IMR-90 (cell line): Measurements from ENCODE around the gene CCNC. TPM values are rescaled to one million over a fixed set of nuclear protein-coding genes. Genes with fewer than 3 reads are reported as not detected.
A peak's percentile ranks its signal among the peaks of the same experiment; 100 is the strongest.

Experiments
- ATAC-seq: fragments of 200-7000 bp; cut with Tn5 transposase; 2 replicates; pipeline ENCODE4 v1.9.1; 2020; ENCODE audit warnings: low read depth, mild to moderate bottlenecking, moderate library complexity
- BruUV-seq: library from RNA; stranded (reverse); fragments of 400-500 nt; replicated peaks from 2 replicates; lab custom pipeline; 2021; lab: Mats Ljungman, UMichigan
- CTCF ChIA-PET: fragments of 300-600 bp; formaldehyde crosslinking; extraction: SDS; loops from one replicate; lab custom pipeline; 2021; ENCODE audit warnings: antibody characterized with exemption; lab: Yijun Ruan, JAX
- POLR2A ChIA-PET: fragments of 300-600 bp; sonication (Branson Sonifier 250); formaldehyde crosslinking; loops from one replicate; lab custom pipeline; 2022; ENCODE audit warnings: antibody characterized with exemption; ENCODE audit not compliant: unreplicated experiment; lab: Charles Lee
- DNase-seq: peaks from one replicate; pipeline ENCODE4 v3.0.0; 2013
- H2AFZ ChIP-seq: replicated peaks from 2 replicates; pipeline ENCODE3; 2013; ENCODE audit warnings: low read length, mild to moderate bottlenecking; ENCODE audit not compliant: poor library complexity
- H2AK5ac ChIP-seq: 2 replicates; pipeline ENCODE4 v1.6.1; 2013; ENCODE audit warnings: low read depth, low read length, inconsistent platforms
- H2AK9ac ChIP-seq: replicated peaks from 2 replicates; pipeline ENCODE3; 2013; ENCODE audit warnings: mild to moderate bottlenecking, low read depth, low read length, moderate library complexity; ENCODE audit not compliant: poor library complexity
- H2BK120ac ChIP-seq: 2 replicates; pipeline ENCODE4 v1.6.1; 2013; ENCODE audit warnings: low read depth, low read length, inconsistent platforms
- H2BK15ac ChIP-seq: 3 replicates; pipeline ENCODE4 v1.6.1; 2013; ENCODE audit warnings: low read depth, low read length, inconsistent platforms
- H2BK20ac ChIP-seq: 2 replicates; pipeline ENCODE4 v1.6.1; 2013; ENCODE audit warnings: low read depth, mild to moderate bottlenecking, inconsistent platforms, low read length, moderate library complexity
- H2BK5ac ChIP-seq: 2 replicates; pipeline ENCODE4 v1.6.1; 2013; ENCODE audit warnings: mild to moderate bottlenecking, low read depth, low read length, inconsistent platforms; ENCODE audit not compliant: poor library complexity, severe bottlenecking
- H3K14ac ChIP-seq: replicated peaks from 2 replicates; pipeline ENCODE4 v1.6.1; 2013; ENCODE audit warnings: low read depth, low read length, inconsistent platforms
- H3K18ac ChIP-seq: 2 replicates; pipeline ENCODE4 v1.6.1; 2013; ENCODE audit warnings: low read depth, low read length, control low read depth
- H3K23ac ChIP-seq: 2 replicates; pipeline ENCODE4 v1.6.1; 2013; ENCODE audit warnings: low read depth, low read length, inconsistent platforms
- H3K27ac ChIP-seq: 2 replicates; pipeline ENCODE4 v1.5.1; 2013; ENCODE audit warnings: mild to moderate bottlenecking, control low read depth, low read length; ENCODE audit not compliant: insufficient read depth
- H3K27me3 ChIP-seq: 2 replicates; pipeline ENCODE4 v1.6.1; 2013; ENCODE audit warnings: low read length; ENCODE audit not compliant: control insufficient read depth, insufficient read depth
- H3K36me3 ChIP-seq: 2 replicates; pipeline ENCODE4 v1.6.1; 2013; ENCODE audit warnings: low read length, mixed read lengths; ENCODE audit not compliant: control insufficient read depth, insufficient read depth
- H3K4ac ChIP-seq: 2 replicates; pipeline ENCODE4 v1.6.1; 2013; ENCODE audit warnings: low read depth, low read length, inconsistent platforms
- H3K4me1 ChIP-seq: 2 replicates; pipeline ENCODE4 v1.6.1; 2013; ENCODE audit warnings: low read length, mixed read lengths; ENCODE audit not compliant: control insufficient read depth, insufficient read depth
- H3K4me2 ChIP-seq: 2 replicates; pipeline ENCODE4 v1.6.1; 2013; ENCODE audit warnings: low read depth, mild to moderate bottlenecking, control low read depth, low read length, moderate library complexity
- H3K4me3 ChIP-seq: 2 replicates; pipeline ENCODE4 v1.5.1; 2013; ENCODE audit warnings: low read depth, mild to moderate bottlenecking, control low read depth, low read length, moderate library complexity; ENCODE audit not compliant: insufficient read depth
- H3K56ac ChIP-seq: 2 replicates; pipeline ENCODE4 v1.6.1; 2013; ENCODE audit warnings: low read length, inconsistent platforms; ENCODE audit not compliant: insufficient read depth; ENCODE audit errors: extremely low read depth
- H3K79me1 ChIP-seq, 2 experiments: 2 replicates each; pipeline ENCODE4 v1.6.1; 2013; ENCODE audit warnings: low read length in 2 of 2, inconsistent platforms in 1 of 2, low read depth in 1 of 2
- H3K9ac ChIP-seq: 2 replicates; pipeline ENCODE4 v1.6.1; 2013; ENCODE audit warnings: low read depth, low read length, control low read depth
- H3K9me1 ChIP-seq: 2 replicates; pipeline ENCODE4 v1.6.1; 2013; ENCODE audit warnings: low read length, inconsistent platforms; ENCODE audit not compliant: insufficient read depth
- H3K9me3 ChIP-seq: 2 replicates; pipeline ENCODE4 v1.6.1; 2013; ENCODE audit warnings: low read length; ENCODE audit not compliant: control insufficient read depth, insufficient read depth
- H4K20me1 ChIP-seq: 2 replicates; pipeline ENCODE4 v1.6.1; 2013; ENCODE audit warnings: low read length, inconsistent platforms; ENCODE audit not compliant: insufficient read depth
- H4K5ac ChIP-seq: 2 replicates; pipeline ENCODE4 v1.6.1; 2013; ENCODE audit warnings: mild to moderate bottlenecking, low read depth, low read length, control low read depth
- H4K8ac ChIP-seq, 2 experiments: 2 replicates each; pipeline ENCODE4 v1.6.1; 2013; ENCODE audit warnings: low read depth in 2 of 2, low read length in 2 of 2, control low read depth in 1 of 2, inconsistent platforms in 1 of 2
- H4K91ac ChIP-seq: 2 replicates; pipeline ENCODE4 v1.6.1; 2013; ENCODE audit warnings: low read depth, low read length, inconsistent platforms; ENCODE audit not compliant: insufficient read depth
- CEBPB ChIP-seq: IDR thresholded peaks from 2 replicates; pipeline ENCODE4 v1.6.1; 2012; ENCODE audit warnings: low read depth, low read length, improper control_type of control experiment
- FOS ChIP-seq: fragments of 150-350 bp; IDR thresholded peaks from 2 replicates; pipeline ENCODE4 v1.6.1; 2016; ENCODE audit warnings: low read depth, low read length
- MAFK ChIP-seq: IDR thresholded peaks from 2 replicates; pipeline ENCODE4 v1.6.1; 2012; ENCODE audit warnings: low read depth, low read length, improper control_type of control experiment
- MXI1 ChIP-seq: IDR thresholded peaks from 2 replicates; pipeline ENCODE4 v1.6.1; 2012; ENCODE audit warnings: low read depth, mild to moderate bottlenecking, low read length, moderate library complexity, borderline replicate concordance
- RFX5 ChIP-seq: IDR thresholded peaks from 2 replicates; pipeline ENCODE4 v1.8.0; 2012; ENCODE audit warnings: low read depth, mild to moderate bottlenecking, low read length, moderate library complexity
- SMC3 ChIP-seq: fragments of 150-350 bp; IDR thresholded peaks from 2 replicates; pipeline ENCODE4 v1.6.1; 2016; ENCODE audit warnings: low read depth, mild to moderate bottlenecking, antibody characterized with exemption, low read length, moderate library complexity
- WGBS, 2 experiments: methylation state at CpG; one replicate each; pipeline versions ENCODE4 v1.1.5 to v1.1.7; 2013; ENCODE audit warnings: missing lambda C conversion rate in 2 of 2; ENCODE audit not compliant: insufficient read length in 1 of 2; ENCODE audit errors: extremely low coverage in 2 of 2; 5-methylcytosine and 5-hydroxymethylcytosine counted together
- dilution Hi-C: fragments of 300-500 bp; cut with HindIII; formaldehyde crosslinking; loops from one replicate; pipeline ENCODE4 v1.14.3; 2018; ENCODE audit warnings: low sequenced_read_pairs; ENCODE audit not compliant: unreplicated experiment
- in situ Hi-C: fragments of 300-500 bp; cut with MboI; formaldehyde crosslinking; loops from 3 replicates; pipeline ENCODE4 v1.14.3; 2019; ENCODE audit warnings: low sequenced_read_pairs, inconsistent platforms, mixed read lengths
- intact Hi-C: fragments of 100-400 bp; cut with micrococcal nuclease; formaldehyde crosslinking; loops from 2 replicates; pipeline ENCODE4 v1.10.0; 2022
- polyA plus RNA-seq, 3 experiments: library from polyadenylated mRNA; depleted of rRNA; stranded (reverse); fragments of >200 nt; gene quantifications; 2 replicates each; pipeline ENCODE4 v1.2.3, GENCODE V29; 2012; ENCODE audit warnings: low replicate concordance in 1 of 3
- total RNA-seq: library from RNA; depleted of rRNA; stranded (reverse); fragments of >200 nt; gene quantifications from 2 replicates; pipeline ENCODE4 v1.2.3, GENCODE V29; 2012

Gene CCNC
- total and polyA plus RNA-seq, 2 of the 4 experiments (the other 2 are of a cell fraction): 30.1 to 95.7 TPM

DNA sequence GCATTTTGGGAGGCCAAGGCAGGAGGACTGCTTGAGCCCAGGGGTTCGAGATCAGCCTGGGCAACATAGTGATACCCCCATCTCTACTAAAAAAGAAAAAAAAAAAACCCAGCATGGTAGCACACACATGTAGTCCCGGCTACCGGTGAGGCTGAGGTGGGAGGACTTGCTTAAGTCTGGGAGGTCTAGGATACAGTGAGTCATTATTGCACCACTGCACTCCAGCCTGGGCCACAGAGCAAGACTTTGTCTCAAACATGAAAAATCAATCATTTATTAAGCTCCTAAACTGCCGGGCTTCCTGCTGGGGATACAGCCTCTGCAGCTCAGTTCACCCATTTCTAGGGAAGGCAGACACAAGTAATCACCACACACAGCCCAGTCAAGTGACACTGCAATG is 45.9 kb downstream of the CCNC start:
- no peak overlapping the region for H2BK120ac ChIP-seq
- dilution Hi-C loops (no loop called here), in situ Hi-C loops (no loop called here), intact Hi-C loops (loop anchor here (5.0 kb wide), 3 partner anchors 95 to 225 kb away; partner anchors contain the start of gene PNISR)
- no peak for TF ChIP-seq SMC3
- 0 out of 2 replicates have a peak, but pooled peaks have one; percentile 49 for TF ChIP-seq FOS
- TF ChIP-seq MAFK: no peak
- peak; percentile 91 for TF ChIP-seq CEBPB
- no peak for TF ChIP-seq RFX5
- no peak for TF ChIP-seq MXI1
- H4K5ac ChIP-seq: no peak overlapping the region
- H3K18ac ChIP-seq: no peak overlapping the region
- H3K79me1 ChIP-seq: peaks cover 10 to 23% of the 10 kb centered on the region in 2 experiments; a peak in 2 of 4 replicates
- no peak overlapping the region for H2AK9ac ChIP-seq
- no peak overlapping the region for H2BK15ac ChIP-seq
- ChIA-PET POLR2A (no interaction called here), CTCF (no interaction called here)
- no peak overlapping the region for H2BK20ac ChIP-seq
- no TSS peak for BruUV-seq
- no peak overlapping the region for H2AFZ ChIP-seq
- ATAC-seq: no peak
- peak overlapping the region in 1 of 2 experiments; percentile 94; a peak in 1 of 4 replicates for H4K8ac ChIP-seq
- no peak overlapping the region for H2BK5ac ChIP-seq
- no peaks in the 10 kb centered on the region for H3K36me3 ChIP-seq
- H2AK5ac ChIP-seq: no peak overlapping the region
- no peak overlapping the region for H3K9ac ChIP-seq
- H3K23ac ChIP-seq: no peak overlapping the region
- no peak overlapping the region for H3K14ac ChIP-seq
- H3K4me3 ChIP-seq: no peak overlapping the region
- H4K20me1 ChIP-seq: no peaks in the 10 kb centered on the region
- no CpG with 5 or more reads among the region's 4 CpGs for WGBS, 2 experiments
- H4K91ac ChIP-seq: no peak overlapping the region
- no peaks in the 10 kb centered on the region for H3K9me3 ChIP-seq
- 0 out of 2 replicates have a peak overlapping the region, but pooled peaks have one; percentile 11 for H3K4me2 ChIP-seq
- peak; percentile 71 for DNase-seq
- H3K27me3 ChIP-seq: no peaks in the 10 kb centered on the region
- no peaks in the 10 kb centered on the region for H3K9me1 ChIP-seq
- H3K27ac ChIP-seq: no peak overlapping the region
- H3K4ac ChIP-seq: no peak overlapping the region
- H3K56ac ChIP-seq: no peak overlapping the region
- H3K4me1 ChIP-seq: peaks cover 2% of the 10 kb centered on the region; the same call in 1 of the 2 replicates
